Muscle layer of colon (tissue), 2 donors: ENCODE data around the gene NPIPA1.
"Not testable (repeated sequence)": the region's sequence is repeated elsewhere in the genome, so short reads cannot be mapped to it uniquely, and the experiment has no call there.

Experiments
- H3K27ac ChIP-seq: one replicate; pipeline ENCODE4 v1.7.0; 2013; ENCODE audit warnings: low read depth, mild to moderate bottlenecking, low read length, moderate library complexity
- H3K27me3 ChIP-seq, 2 donors: one replicate each; pipeline ENCODE4 v1.7.0; 2013; ENCODE audit warnings: low read length in 2 of 2, mild to moderate bottlenecking in 2 of 2; ENCODE audit not compliant: insufficient read depth in 2 of 2, control insufficient read depth in 1 of 2
- H3K36me3 ChIP-seq: one replicate; pipeline ENCODE4 v1.7.0; 2013; ENCODE audit warnings: mild to moderate bottlenecking, low read length; ENCODE audit not compliant: insufficient read depth
- H3K4me1 ChIP-seq: one replicate; pipeline ENCODE4 v1.7.0; 2013; ENCODE audit warnings: mild to moderate bottlenecking, low read length; ENCODE audit not compliant: insufficient read depth
- H3K4me3 ChIP-seq, 2 donors: one replicate each; pipeline ENCODE4 v1.7.0; 2013; ENCODE audit warnings: low read length in 2 of 2, low read depth in 1 of 2, mild to moderate bottlenecking in 1 of 2, moderate library complexity in 1 of 2
- H3K9ac ChIP-seq: one replicate; pipeline ENCODE4 v1.7.0; 2013; ENCODE audit warnings: low read length
- H3K9me3 ChIP-seq: one replicate; pipeline ENCODE4 v1.7.0; 2013; ENCODE audit warnings: mild to moderate bottlenecking, low read length
- donor health status: abdominal sarcoma.
- donor health status: Adenocarcinoma of cecum.

NPIPA1 gene

DNA sequence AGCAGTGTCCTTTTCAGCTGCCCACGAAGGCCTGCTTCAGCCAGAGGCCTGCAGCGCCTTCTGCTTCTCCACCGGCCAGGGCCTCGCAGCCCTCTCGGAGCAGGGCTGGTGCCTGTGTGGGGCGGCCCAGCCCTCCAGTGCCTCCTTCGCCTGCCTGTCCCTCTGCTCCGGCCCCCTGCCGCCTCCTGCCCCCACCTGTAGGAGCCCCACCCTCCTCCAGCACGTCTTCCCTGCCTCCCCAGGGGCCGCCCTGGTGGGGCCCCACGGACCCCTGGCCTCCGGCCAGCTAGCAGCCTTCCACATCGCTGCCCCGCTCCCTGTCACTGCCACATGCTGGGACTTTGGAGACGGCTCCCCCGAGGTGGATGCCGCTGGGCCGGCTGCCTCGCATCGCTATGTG is 18.7 kb upstream of the NPIPA1 start:
- H3K4me1 ChIP-seq, H3K9ac ChIP-seq, H3K9me3 ChIP-seq, H3K27ac ChIP-seq, H3K27me3 ChIP-seq, H3K4me3 ChIP-seq, H3K36me3 ChIP-seq: not testable (repeated sequence)

DNA sequence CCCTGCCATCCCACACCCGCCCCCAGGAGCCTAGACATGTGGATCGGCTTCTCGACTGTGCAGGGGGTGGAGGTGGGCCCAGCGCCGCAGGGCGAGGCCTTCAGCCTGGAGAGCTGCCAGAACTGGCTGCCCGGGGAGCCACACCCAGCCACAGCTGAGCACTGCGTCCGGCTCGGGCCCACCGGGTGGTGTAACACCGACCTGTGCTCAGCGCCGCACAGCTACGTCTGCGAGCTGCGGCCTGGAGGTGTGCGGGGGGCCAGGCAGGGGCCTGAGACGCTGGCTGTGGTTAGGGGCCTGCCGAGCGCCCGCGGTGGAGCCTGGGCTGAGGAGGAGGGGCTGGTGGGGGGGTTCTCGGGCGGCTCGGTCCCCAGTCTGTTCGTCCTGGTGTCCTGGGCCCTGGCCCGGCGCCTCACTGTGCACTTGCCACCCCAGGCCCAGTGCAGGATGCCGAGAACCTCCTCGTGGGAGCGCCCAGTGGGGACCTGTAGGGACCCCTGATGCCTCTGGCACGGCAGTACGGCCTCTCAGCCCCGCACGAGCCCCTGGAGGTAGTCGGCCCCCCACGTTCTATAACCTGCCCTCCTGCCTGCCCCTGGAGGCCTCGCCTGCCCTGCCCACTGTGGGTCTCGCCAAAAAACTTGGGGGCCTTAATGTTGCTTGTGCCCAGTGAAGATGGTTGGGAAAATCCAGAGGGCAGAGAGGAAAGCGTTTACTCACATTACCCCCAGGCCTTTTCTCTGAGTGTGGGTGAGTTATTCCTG is 17.2 kb upstream of the NPIPA1 start:
- not testable (repeated sequence) for H3K27ac ChIP-seq, H3K9ac ChIP-seq, H3K4me1 ChIP-seq, H3K36me3 ChIP-seq, H3K4me3 ChIP-seq, H3K9me3 ChIP-seq, H3K27me3 ChIP-seq

DNA sequence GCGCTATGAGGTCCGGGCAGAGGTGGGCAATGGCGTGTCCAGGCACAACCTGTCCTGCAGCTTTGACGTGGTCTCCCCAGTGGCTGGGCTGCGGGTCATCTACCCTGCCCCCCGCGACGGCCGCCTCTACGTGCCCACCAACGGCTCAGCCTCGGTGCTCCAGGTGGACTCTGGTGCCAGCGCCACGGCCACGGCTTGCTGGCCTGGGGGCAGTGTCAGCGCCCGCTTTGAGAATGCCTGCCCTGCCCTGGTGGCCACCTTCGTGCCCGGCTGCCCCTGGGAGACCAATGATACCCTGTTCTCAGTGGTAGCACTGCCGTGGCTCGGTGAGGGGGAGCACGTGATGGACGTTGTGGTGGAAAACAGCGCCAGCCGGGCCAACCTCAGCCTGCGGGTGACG is 15.0 kb upstream of the NPIPA1 start:
- H3K27ac ChIP-seq, H3K4me3 ChIP-seq, H3K36me3 ChIP-seq, H3K4me1 ChIP-seq, H3K9ac ChIP-seq, H3K27me3 ChIP-seq, H3K9me3 ChIP-seq: not testable (repeated sequence)

DNA sequence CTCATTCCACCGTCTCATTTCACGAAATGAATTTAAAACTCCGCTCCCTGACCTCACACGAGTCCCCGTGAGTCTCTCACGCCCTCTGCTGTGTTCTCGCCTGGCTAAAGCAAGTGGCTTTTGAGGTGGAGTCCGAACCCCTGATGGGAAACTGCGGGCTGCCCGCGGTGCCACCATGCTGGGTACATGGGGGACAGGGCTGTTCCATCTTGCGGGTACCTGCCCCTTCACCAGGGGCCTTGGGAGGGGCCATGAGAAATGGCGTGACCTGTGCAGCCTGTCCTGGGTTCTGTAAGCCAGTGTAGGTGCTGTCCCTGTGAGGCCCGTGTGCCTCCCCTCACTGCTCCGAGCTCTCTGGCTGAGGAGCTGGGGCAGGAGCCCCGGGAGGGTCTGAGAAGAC is 14.3 kb upstream of the NPIPA1 start:
- not testable (repeated sequence) for H3K9ac ChIP-seq, H3K36me3 ChIP-seq, H3K4me3 ChIP-seq, H3K4me1 ChIP-seq, H3K27me3 ChIP-seq, H3K27ac ChIP-seq, H3K9me3 ChIP-seq

DNA sequence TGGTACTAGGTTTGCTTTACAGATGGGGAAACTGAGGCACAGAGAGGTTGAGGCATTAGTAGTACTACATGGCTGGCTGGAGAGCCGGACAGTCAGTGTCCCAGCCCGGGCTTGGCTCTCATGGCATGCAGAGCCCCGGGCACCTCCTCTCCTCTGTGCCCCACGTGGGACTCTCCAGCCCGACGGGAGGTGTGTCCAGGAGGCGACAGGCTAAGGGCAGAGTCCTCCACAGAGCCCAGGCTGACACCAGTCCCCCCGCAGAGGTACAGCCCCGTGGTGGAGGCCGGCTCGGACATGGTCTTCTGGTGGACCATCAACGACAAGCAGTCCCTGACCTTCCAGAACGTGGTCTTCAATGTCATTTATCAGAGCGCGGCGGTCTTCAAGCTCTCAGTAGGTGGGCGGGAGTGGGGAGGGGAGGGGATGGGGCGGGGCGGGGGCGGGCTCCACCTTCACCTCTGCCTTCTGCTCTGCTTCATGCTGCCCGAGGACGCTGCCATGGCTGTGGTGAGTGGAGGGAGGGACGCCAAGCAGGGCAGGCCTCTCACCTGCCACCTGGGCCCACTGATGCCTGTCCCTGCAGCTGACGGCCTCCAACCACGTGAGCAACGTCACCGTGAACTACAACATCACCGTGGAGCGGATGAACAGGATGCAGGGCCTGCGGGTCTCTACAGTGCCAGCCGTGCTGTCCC is 13.7 kb upstream of the NPIPA1 start:
- H3K4me3 ChIP-seq, H3K4me1 ChIP-seq, H3K27ac ChIP-seq, H3K36me3 ChIP-seq, H3K27me3 ChIP-seq, H3K9ac ChIP-seq, H3K9me3 ChIP-seq: not testable (repeated sequence)

DNA sequence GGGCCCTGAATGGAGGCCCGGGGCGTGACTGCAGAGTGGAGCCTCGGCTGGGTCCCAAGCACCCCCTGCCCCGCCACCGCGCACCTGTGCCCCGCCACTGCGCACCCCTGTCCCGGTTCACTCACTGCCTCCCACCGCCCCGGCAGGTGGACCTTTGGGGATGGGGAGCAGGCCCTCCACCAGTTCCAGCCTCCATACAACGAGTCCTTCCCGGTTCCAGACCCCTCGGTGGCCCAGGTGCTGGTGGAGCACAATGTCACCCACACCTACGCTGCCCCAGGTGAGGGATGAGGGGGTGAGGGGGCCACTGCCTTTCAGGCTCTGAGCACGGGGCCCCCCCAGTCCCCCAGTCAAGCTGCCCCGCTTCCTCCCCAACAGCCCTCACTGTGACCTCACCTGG is 12.9 kb upstream of the NPIPA1 start:
- H3K9ac ChIP-seq, H3K4me3 ChIP-seq, H3K27me3 ChIP-seq, H3K36me3 ChIP-seq, H3K27ac ChIP-seq, H3K9me3 ChIP-seq, H3K4me1 ChIP-seq: not testable (repeated sequence)

DNA sequence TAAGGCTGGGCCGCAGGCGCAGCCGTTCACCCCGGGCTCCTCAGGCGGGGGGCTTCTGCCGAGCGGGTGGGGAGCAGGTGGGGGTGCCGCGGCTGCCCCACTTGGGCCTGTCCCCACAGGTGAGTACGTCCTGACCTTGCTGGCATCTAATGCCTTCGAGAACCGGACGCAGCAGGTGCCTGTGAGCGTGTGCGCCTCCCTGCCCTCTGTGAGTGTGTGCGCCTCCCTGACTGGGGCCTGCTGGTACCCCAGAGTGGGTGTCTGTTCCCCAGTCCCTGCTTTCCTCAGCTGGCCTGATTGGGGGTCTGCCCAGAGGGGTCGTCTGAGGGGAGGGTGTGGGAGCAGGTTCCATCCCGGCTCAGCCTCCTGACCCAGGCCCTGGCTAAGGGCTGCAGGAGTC is 12.3 kb upstream of the NPIPA1 start:
- not testable (repeated sequence) for H3K36me3 ChIP-seq, H3K4me3 ChIP-seq, H3K4me1 ChIP-seq, H3K27ac ChIP-seq, H3K9ac ChIP-seq, H3K27me3 ChIP-seq, H3K9me3 ChIP-seq

DNA sequence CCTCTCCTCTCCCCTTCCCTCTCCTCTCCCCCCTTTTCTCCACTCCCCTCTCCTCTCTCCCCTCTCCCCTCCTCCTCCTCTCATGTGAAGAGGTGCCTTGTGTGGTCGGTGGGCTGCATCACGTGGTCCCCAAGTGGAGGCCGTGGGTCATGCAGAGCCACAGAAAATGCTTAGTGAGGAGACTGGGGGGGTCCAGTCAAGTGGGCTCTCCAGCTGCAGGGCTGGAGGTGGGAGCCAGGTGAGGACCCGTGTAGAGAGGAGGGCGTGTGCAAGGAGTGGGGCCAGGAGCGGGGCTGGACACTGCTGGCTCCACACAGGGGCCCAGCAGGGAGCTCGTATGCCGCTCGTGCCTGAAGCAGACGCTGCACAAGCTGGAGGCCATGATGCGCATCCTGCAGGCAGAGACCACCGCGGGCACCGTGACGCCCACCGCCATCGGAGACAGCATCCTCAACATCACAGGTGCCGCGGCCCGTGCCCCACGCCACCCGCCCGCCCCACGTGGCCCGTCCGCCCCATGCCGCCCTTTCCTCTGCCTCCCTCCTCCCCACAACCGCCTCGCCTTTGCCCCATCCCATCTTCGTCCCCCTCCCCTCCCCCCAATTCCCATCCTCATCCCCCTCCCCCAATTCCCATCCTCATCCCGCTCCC is 9.1 kb upstream of the NPIPA1 start:
- H3K9me3 ChIP-seq, H3K4me3 ChIP-seq, H3K27me3 ChIP-seq, H3K36me3 ChIP-seq, H3K27ac ChIP-seq, H3K9ac ChIP-seq, H3K4me1 ChIP-seq: not testable (repeated sequence)

DNA sequence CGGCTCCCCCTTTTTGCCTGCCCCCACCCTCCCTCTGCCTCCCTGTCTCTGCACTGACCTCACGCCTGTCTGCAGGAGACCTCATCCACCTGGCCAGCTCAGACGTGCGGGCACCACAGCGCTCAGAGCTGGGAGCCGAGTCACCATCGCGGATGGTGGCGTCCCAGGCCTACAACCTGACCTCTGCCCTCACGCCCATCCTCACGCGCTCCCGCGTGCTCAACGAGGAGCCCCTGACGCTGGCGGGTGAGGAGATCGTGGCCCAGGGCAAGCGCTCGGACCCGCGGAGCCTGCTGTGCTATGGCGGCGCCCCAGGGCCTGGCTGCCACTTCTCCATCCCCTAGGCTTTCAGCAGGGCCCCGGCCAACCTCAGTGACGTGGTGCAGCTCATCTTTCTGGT is 8.1 kb upstream of the NPIPA1 start:
- not testable (repeated sequence) for H3K36me3 ChIP-seq, H3K4me3 ChIP-seq, H3K27ac ChIP-seq, H3K27me3 ChIP-seq, H3K4me1 ChIP-seq, H3K9me3 ChIP-seq, H3K9ac ChIP-seq

DNA sequence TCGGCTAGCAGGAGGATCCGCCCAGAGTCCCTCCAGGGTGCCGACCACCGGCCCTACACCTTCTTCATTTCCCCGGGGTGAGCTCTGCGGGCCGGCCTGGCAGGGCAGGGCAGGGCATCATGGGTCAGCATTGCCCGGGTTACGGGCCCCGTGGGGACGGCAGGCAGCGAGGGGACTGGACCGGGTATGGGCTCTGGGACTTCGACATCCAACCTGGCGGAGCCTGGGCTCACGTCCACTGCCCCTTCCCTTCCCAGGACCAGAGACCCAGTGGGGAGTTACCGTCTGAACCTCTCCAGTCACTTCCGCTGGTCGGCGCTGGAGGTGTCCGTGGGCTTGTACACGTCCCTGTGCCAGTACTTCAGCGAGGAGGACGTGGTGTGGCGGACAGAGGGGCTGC is 7.0 kb upstream of the NPIPA1 start:
- H3K36me3 ChIP-seq, H3K4me3 ChIP-seq, H3K4me1 ChIP-seq, H3K9me3 ChIP-seq, H3K27me3 ChIP-seq, H3K9ac ChIP-seq, H3K27ac ChIP-seq: not testable (repeated sequence)

DNA sequence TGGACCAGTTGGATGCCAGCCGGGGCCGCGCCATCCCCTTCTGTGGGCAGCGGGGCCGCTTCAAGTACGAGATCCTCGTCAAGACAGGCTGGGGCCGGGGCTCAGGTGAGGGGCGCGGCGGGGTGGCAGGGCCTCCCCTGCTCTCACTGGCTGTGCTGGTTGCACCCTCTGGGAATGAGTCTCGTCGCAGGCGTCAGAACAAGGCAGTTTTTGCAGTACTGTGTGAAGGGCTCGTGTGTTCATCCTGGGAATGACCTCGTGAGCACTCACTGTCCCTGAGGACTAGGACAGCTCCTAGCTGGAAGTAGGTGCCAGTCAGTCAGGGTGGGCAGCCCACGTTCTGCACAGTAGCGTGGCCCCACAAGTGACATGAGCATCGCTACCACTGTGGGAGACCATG is 6.3 kb upstream of the NPIPA1 start:
- not testable (repeated sequence) for H3K27ac ChIP-seq, H3K9ac ChIP-seq, H3K36me3 ChIP-seq, H3K27me3 ChIP-seq, H3K4me3 ChIP-seq, H3K4me1 ChIP-seq, H3K9me3 ChIP-seq
